ENCODE measurements around the gene TBCE. TPM values are rescaled to one million over a fixed set of nuclear protein-coding genes. Genes with fewer than 3 reads are reported as not detected.
"Not testable (repeated sequence)": the region's sequence is repeated elsewhere in the genome, so short reads cannot be mapped to it uniquely, and the experiment has no call there.

TBCE gene
- total and polyA plus RNA-seq, 9 donors, result 24.9 to 50.0 (median 40.1) TPM

GRCh38 chr1:235442788-235443429 lies 75.7 kb downstream of the TBCE start:
- no peak overlapping the region for H3K27ac ChIP-seq (ENCODE audit: low read length)
- WGBS (ENCODE audit: insufficient coverage), result 97% methylated on average over 5 of the region's 9 CpGs

GRCh38 chr1:235448616-235449015 lies 81.4 kb downstream of the TBCE start:
- no peak overlapping the region for H3K27ac ChIP-seq (ENCODE audit: low read length)
- no peaks in the 10 kb centered on the region for H3K4me1 ChIP-seq (ENCODE audit: control insufficient read depth, insufficient read depth, low read length)
- no peaks in the 10 kb centered on the region for H3K9me3 ChIP-seq (replicated peaks; ENCODE audit: control insufficient read depth, low read depth, low read length)
- no peak overlapping the region for H3K4me3 ChIP-seq (ENCODE audit: low read length)
- no CpG with 5 or more reads among the region's 7 CpGs for WGBS (ENCODE audit: insufficient coverage)
- no peaks in the 10 kb centered on the region for H3K27me3 ChIP-seq (ENCODE audit: control insufficient read depth, insufficient read depth, low read length)
- peaks cover 51% of the 10 kb centered on the region for H3K36me3 ChIP-seq (ENCODE audit: control insufficient read depth, insufficient read depth, low read length)
- no peak for DNase-seq

More at GRCh38 chr1:235442788-235443429, 75.7 kb downstream of the TBCE start:
- no peaks in the 10 kb centered on the region for H3K9me3 ChIP-seq (replicated peaks; ENCODE audit: control insufficient read depth, low read depth, low read length)
- DNase-seq, result no peak
- H3K27me3 ChIP-seq (ENCODE audit: control insufficient read depth, insufficient read depth, low read length), result no peaks in the 10 kb centered on the region
- H3K4me3 ChIP-seq (ENCODE audit: low read length), result no peak overlapping the region
- peaks cover 41% of the 10 kb centered on the region for H3K36me3 ChIP-seq (ENCODE audit: control insufficient read depth, insufficient read depth, low read length)
- no peaks in the 10 kb centered on the region for H3K4me1 ChIP-seq (ENCODE audit: control insufficient read depth, insufficient read depth, low read length)

- Histone ChIP-seq H3K4me3 (ENCODE audit: low read length) (no peak overlapping the region), H3K4me1 (ENCODE audit: control insufficient read depth, insufficient read depth, low read length) (no peaks in the 10 kb centered on the region), H3K9me3 (replicated peaks; ENCODE audit: control insufficient read depth, low read depth, low read length) (no peaks in the 10 kb centered on the region), H3K27ac (ENCODE audit: low read length) (no peak overlapping the region), H3K36me3 (ENCODE audit: control insufficient read depth, insufficient read depth, low read length) (peaks cover 56% of the 10 kb centered on the region), H3K27me3 (ENCODE audit: control insufficient read depth, insufficient read depth, low read length) (no peaks in the 10 kb centered on the region)
- no peak for DNase-seq
- WGBS (ENCODE audit: insufficient coverage), result 93% methylated on average over 1 of the region's 5 CpGs
Observed at GRCh38 chr1:235450433-235450832, 83.2 kb downstream of the TBCE start.

GRCh38 chr1:235450886-235451483 lies 83.8 kb downstream of the TBCE start:
- DNase-seq, result no peak
- WGBS (ENCODE audit: insufficient coverage), result 57% methylated on average over 1 of the region's 2 CpGs
- Histone ChIP-seq H3K27ac (ENCODE audit: low read length) (no peak overlapping the region), H3K4me3 (ENCODE audit: low read length) (no peak overlapping the region), H3K36me3 (ENCODE audit: control insufficient read depth, insufficient read depth, low read length) (peaks cover 52% of the 10 kb centered on the region), H3K4me1 (ENCODE audit: control insufficient read depth, insufficient read depth, low read length) (no peaks in the 10 kb centered on the region), H3K27me3 (ENCODE audit: control insufficient read depth, insufficient read depth, low read length) (no peaks in the 10 kb centered on the region), H3K9me3 (replicated peaks; ENCODE audit: control insufficient read depth, low read depth, low read length) (no peaks in the 10 kb centered on the region)

GRCh38 chr1:235454021-235454420 lies 86.8 kb downstream of the TBCE start:
- no peak overlapping the region for H3K4me3 ChIP-seq (ENCODE audit: low read length)
- H3K4me1 ChIP-seq (ENCODE audit: control insufficient read depth, insufficient read depth, low read length), result no peaks in the 10 kb centered on the region
- 80% methylated on average over 1 of the region's 8 CpGs for WGBS (ENCODE audit: insufficient coverage)
- no peak overlapping the region for H3K27ac ChIP-seq (ENCODE audit: low read length)
- no peaks in the 10 kb centered on the region for H3K27me3 ChIP-seq (ENCODE audit: control insufficient read depth, insufficient read depth, low read length)
- no peaks in the 10 kb centered on the region for H3K9me3 ChIP-seq (replicated peaks; ENCODE audit: control insufficient read depth, low read depth, low read length)
- DNase-seq, result no peak
- peaks cover 38% of the 10 kb centered on the region for H3K36me3 ChIP-seq (ENCODE audit: control insufficient read depth, insufficient read depth, low read length)

GRCh38 chr1:235455097-235455496 lies 87.9 kb downstream of the TBCE start:
- Histone ChIP-seq H3K27me3 (ENCODE audit: control insufficient read depth, insufficient read depth, low read length) (no peaks in the 10 kb centered on the region), H3K4me1 (ENCODE audit: control insufficient read depth, insufficient read depth, low read length) (no peaks in the 10 kb centered on the region), H3K4me3 (ENCODE audit: low read length) (no peak overlapping the region), H3K27ac (ENCODE audit: low read length) (no peak overlapping the region), H3K36me3 (ENCODE audit: control insufficient read depth, insufficient read depth, low read length) (peaks cover 35% of the 10 kb centered on the region), H3K9me3 (replicated peaks; ENCODE audit: control insufficient read depth, low read depth, low read length) (no peaks in the 10 kb centered on the region)
- WGBS (ENCODE audit: insufficient coverage), result no CpG with 5 or more reads among the region's 2 CpGs
- no peak for DNase-seq

- Histone ChIP-seq H3K4me3 (ENCODE audit: low read length) (no peak overlapping the region), H3K27me3 (ENCODE audit: control insufficient read depth, insufficient read depth, low read length) (no peaks in the 10 kb centered on the region), H3K4me1 (ENCODE audit: control insufficient read depth, insufficient read depth, low read length) (no peaks in the 10 kb centered on the region), H3K36me3 (ENCODE audit: control insufficient read depth, insufficient read depth, low read length) (peaks cover 28% of the 10 kb centered on the region), H3K27ac (ENCODE audit: low read length) (no peak overlapping the region), H3K9me3 (replicated peaks; ENCODE audit: control insufficient read depth, low read depth, low read length) (no peaks in the 10 kb centered on the region)
- DNase-seq, result no peak
- WGBS (ENCODE audit: insufficient coverage), result 21% methylated on average over 2 of the region's 4 CpGs
Observed at GRCh38 chr1:235455823-235456222, 88.6 kb downstream of the TBCE start.

- not testable (repeated sequence) for H3K9me3 ChIP-seq (replicated peaks; ENCODE audit: control insufficient read depth, low read depth, low read length); H3K4me1 ChIP-seq (ENCODE audit: control insufficient read depth, insufficient read depth, low read length); H3K27ac ChIP-seq (ENCODE audit: low read length); H3K27me3 ChIP-seq (ENCODE audit: control insufficient read depth, insufficient read depth, low read length); H3K4me3 ChIP-seq (ENCODE audit: low read length); DNase-seq
- WGBS (ENCODE audit: insufficient coverage), result 100% methylated on average over 2 of the region's 7 CpGs
- H3K36me3 ChIP-seq (ENCODE audit: control insufficient read depth, insufficient read depth, low read length), result peaks cover 18% of the 10 kb centered on the region
Observed at GRCh38 chr1:235457856-235458255, 90.6 kb downstream of the TBCE start.

- WGBS (ENCODE audit: insufficient coverage), result 83% methylated on average over 1 of the region's 5 CpGs
- Histone ChIP-seq H3K4me3 (ENCODE audit: low read length) (no peak overlapping the region), H3K9me3 (replicated peaks; ENCODE audit: control insufficient read depth, low read depth, low read length) (peaks cover 2% of the 10 kb centered on the region), H3K27me3 (ENCODE audit: control insufficient read depth, insufficient read depth, low read length) (no peaks in the 10 kb centered on the region), H3K27ac (ENCODE audit: low read length) (no peak overlapping the region), H3K36me3 (ENCODE audit: control insufficient read depth, insufficient read depth, low read length) (peaks cover 5% of the 10 kb centered on the region), H3K4me1 (ENCODE audit: control insufficient read depth, insufficient read depth, low read length) (no peaks in the 10 kb centered on the region)
- DNase-seq, result no peak
Observed at GRCh38 chr1:235460770-235461169, 93.5 kb downstream of the TBCE start.

GRCh38 chr1:235461954-235462353 lies 94.7 kb downstream of the TBCE start:
- H3K27me3 ChIP-seq (ENCODE audit: control insufficient read depth, insufficient read depth, low read length), result no peaks in the 10 kb centered on the region
- H3K9me3 ChIP-seq (replicated peaks; ENCODE audit: control insufficient read depth, low read depth, low read length), result peaks cover 2% of the 10 kb centered on the region
- no peak overlapping the region for H3K27ac ChIP-seq (ENCODE audit: low read length)
- no peak overlapping the region for H3K4me3 ChIP-seq (ENCODE audit: low read length)
- H3K36me3 ChIP-seq (ENCODE audit: control insufficient read depth, insufficient read depth, low read length), result peaks cover 5% of the 10 kb centered on the region
- DNase-seq, result no peak
- no peaks in the 10 kb centered on the region for H3K4me1 ChIP-seq (ENCODE audit: control insufficient read depth, insufficient read depth, low read length)
- no CpG with 5 or more reads among the region's 1 CpG for WGBS (ENCODE audit: insufficient coverage)

All from muscle of leg (tissue), 11 donors.